Bronchial epithelial cell (primary cell): ENCODE results near the gene RTEL1. TPM values are rescaled to one million over a fixed set of nuclear protein-coding genes. Genes with fewer than 3 reads are reported as not detected.
A peak's percentile ranks its signal among the peaks of the same experiment; 100 is the strongest.

Experiments used
- DNase-seq: peaks from one replicate; pipeline ENCODE4 v3.0.0-alpha.2; 2010; ENCODE audit warnings: low read depth
- FAIRE-seq: peaks from 2 replicates; lab custom pipeline; 2011; peaks lifted over from hg19 to GRCh38; lab: Jason Lieb, UNC
- H3K27me3 ChIP-seq: 2 replicates; pipeline ENCODE4 v1.5.1; 2011; ENCODE audit warnings: low read length; ENCODE audit not compliant: control insufficient read depth, insufficient read depth
- H3K36me3 ChIP-seq: 2 replicates; pipeline ENCODE4 v1.5.1; 2011; ENCODE audit warnings: low read length; ENCODE audit not compliant: control insufficient read depth, insufficient read depth
- H3K4me3 ChIP-seq: 2 replicates; pipeline ENCODE4 v1.5.1; 2011; ENCODE audit warnings: mild to moderate bottlenecking, low read depth, low read length, control low read depth
- CTCF ChIP-seq: IDR thresholded peaks from 2 replicates; pipeline ENCODE4 v1.5.1; 2011; ENCODE audit warnings: mild to moderate bottlenecking, moderate library complexity, low read length, control low read depth, inconsistent platforms; ENCODE audit not compliant: insufficient read depth, severe bottlenecking
- total RNA-seq: library from RNA; depleted of rRNA; stranded (reverse); fragments of >200 nt; gene quantifications from 2 replicates; pipeline ENCODE4 v1.2.1, GENCODE V29; 2014

RTEL1 gene
- total RNA-seq, 1 donor from 2014 or later = 4.5 TPM

GRCh38 chr20:63703976-63704748, 46.0 kb downstream of the RTEL1 start:
- no peak for FAIRE-seq
- no peak for DNase-seq
- Histone ChIP-seq H3K4me3 (no peak overlapping the region), H3K36me3 (peaks cover 24% of the 10 kb centered on the region), H3K27me3 (no peaks in the 10 kb centered on the region)
- no peak for TF ChIP-seq CTCF

DNA sequence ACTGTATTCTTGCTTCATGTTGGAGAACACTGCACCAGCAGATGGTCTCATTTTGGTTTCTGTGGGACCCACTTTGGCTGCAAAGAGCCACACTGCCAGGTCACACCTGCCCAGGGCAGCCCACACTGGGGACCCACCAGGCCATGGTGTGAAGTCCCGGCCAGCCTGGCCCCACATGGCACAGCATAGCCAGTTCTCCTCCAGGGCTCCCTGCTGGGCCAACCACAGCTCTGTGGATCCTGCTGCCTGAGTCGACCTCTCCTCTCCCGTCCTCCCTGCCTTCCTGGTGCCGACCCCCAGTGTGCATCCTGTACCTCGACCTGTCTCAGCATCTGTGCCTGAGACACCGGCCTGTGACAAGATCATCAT, 46.6 kb downstream of the RTEL1 start:
- no peak for TF ChIP-seq CTCF
- Histone ChIP-seq H3K27me3 (no peaks in the 10 kb centered on the region), H3K4me3 (no peak overlapping the region), H3K36me3 (peaks cover 26% of the 10 kb centered on the region)
- no peak for DNase-seq
- no peak for FAIRE-seq

GRCh38 chr20:63705232-63706026, 47.3 kb downstream of the RTEL1 start:
- FAIRE-seq = no peak

GRCh38 chr20:63706027-63706695, 48.0 kb downstream of the RTEL1 start:
- no peak overlapping the region for H3K4me3 ChIP-seq
- peaks cover 26% of the 10 kb centered on the region for H3K36me3 ChIP-seq
- no peak for FAIRE-seq
- DNase-seq = no peak
- TF ChIP-seq CTCF = no peak
- H3K27me3 ChIP-seq = no peaks in the 10 kb centered on the region

More at GRCh38 chr20:63705232-63706026, 47.3 kb downstream of the RTEL1 start:
- no peaks in the 10 kb centered on the region for H3K27me3 ChIP-seq
- no peak for DNase-seq
- no peak for TF ChIP-seq CTCF
- H3K36me3 ChIP-seq = peaks cover 24% of the 10 kb centered on the region
- no peak overlapping the region for H3K4me3 ChIP-seq

- DNase-seq = peak; percentile 55
- FAIRE-seq = no peak
- peak; percentile 80 for TF ChIP-seq CTCF
- peak overlapping the region; percentile 77 for H3K4me3 ChIP-seq
- no peaks in the 10 kb centered on the region for H3K27me3 ChIP-seq
- H3K36me3 ChIP-seq = peaks cover 29% of the 10 kb centered on the region
These were observed 48.9 kb downstream of the RTEL1 start for GRCh38 chr20:63706852-63707557.
